H9 (cell line): Measurements from ENCODE around the gene RSU1. TPM values are rescaled to one million over a fixed set of nuclear protein-coding genes. Genes with fewer than 3 reads are reported as not detected.

Source experiments
- DNase-seq: peaks from one replicate; pipeline ENCODE4 v3.0.0-alpha.2; 2017
- H2AFZ ChIP-seq: one replicate; pipeline ENCODE4 v1.6.1; 2013; ENCODE audit warnings: mild to moderate bottlenecking, low read length, control low read depth, moderate library complexity
- H2AK5ac ChIP-seq: 2 replicates; pipeline ENCODE4 v1.6.1; 2013; ENCODE audit warnings: low read length, control low read depth, mixed read lengths; ENCODE audit not compliant: insufficient read length
- H2BK120ac ChIP-seq: one replicate; pipeline ENCODE4 v1.6.1; 2013; ENCODE audit warnings: low read depth, mild to moderate bottlenecking, low read length, control low read depth, inconsistent platforms; ENCODE audit not compliant: poor library complexity, severe bottlenecking
- H2BK12ac ChIP-seq: 2 replicates; pipeline ENCODE4 v1.6.1; 2013; ENCODE audit warnings: low read length, control low read depth, mixed read lengths, low read depth; ENCODE audit not compliant: insufficient read length
- H2BK15ac ChIP-seq: 2 replicates; pipeline ENCODE4 v1.6.1; 2013; ENCODE audit warnings: low read depth, low read length, control low read depth
- H2BK20ac ChIP-seq: one replicate; pipeline ENCODE4 v1.6.1; 2013; ENCODE audit warnings: low read depth, mild to moderate bottlenecking, low read length, control low read depth, inconsistent platforms; ENCODE audit not compliant: poor library complexity, severe bottlenecking
- H2BK5ac ChIP-seq: 2 replicates; pipeline ENCODE4 v1.6.1; 2013; ENCODE audit warnings: low read length, control low read depth, mixed read lengths; ENCODE audit not compliant: insufficient read length
- H3K14ac ChIP-seq: 2 replicates; pipeline ENCODE4 v1.6.1; 2013; ENCODE audit warnings: low read length, control low read depth; ENCODE audit not compliant: insufficient read depth
- H3K18ac ChIP-seq: 2 replicates; pipeline ENCODE4 v1.6.1; 2013; ENCODE audit warnings: low read depth, mild to moderate bottlenecking, mixed read lengths, low read length, control low read depth; ENCODE audit not compliant: insufficient read length
- H3K23ac ChIP-seq: 2 replicates; pipeline ENCODE4 v1.6.1; 2013; ENCODE audit warnings: low read length, control low read depth, mixed read lengths, low read depth; ENCODE audit not compliant: insufficient read length
- H3K23me2 ChIP-seq: 2 replicates; pipeline ENCODE4 v1.6.1; 2013; ENCODE audit warnings: low read depth, mild to moderate bottlenecking, mixed read lengths, low read length, control low read depth; ENCODE audit not compliant: insufficient read length, poor library complexity, severe bottlenecking
- H3K27ac ChIP-seq: 2 replicates; pipeline ENCODE4 v1.5.1; 2013; ENCODE audit warnings: low read length, control low read depth, mixed read lengths, low read depth; ENCODE audit not compliant: insufficient read length
- H3K27me3 ChIP-seq: 2 replicates; pipeline ENCODE4 v1.6.1; 2013; ENCODE audit warnings: low read length, control low read depth, inconsistent platforms; ENCODE audit not compliant: insufficient read depth
- H3K4ac ChIP-seq: 2 replicates; pipeline ENCODE4 v1.6.1; 2013; ENCODE audit warnings: low read depth, mild to moderate bottlenecking, control low read depth, inconsistent platforms, low read length, moderate library complexity
- H3K4me1 ChIP-seq: 2 replicates; pipeline ENCODE4 v1.6.1; 2013; ENCODE audit warnings: low read length, control low read depth, inconsistent platforms; ENCODE audit not compliant: insufficient read depth
- H3K4me2 ChIP-seq: 2 replicates; pipeline ENCODE4 v1.6.1; 2013; ENCODE audit warnings: low read length, control low read depth, mixed read lengths; ENCODE audit not compliant: insufficient read length, insufficient read depth
- H3K56ac ChIP-seq: 2 replicates; pipeline ENCODE4 v1.6.1; 2013; ENCODE audit warnings: low read depth, mild to moderate bottlenecking, mixed read lengths, low read length, control low read depth; ENCODE audit not compliant: insufficient read length
- H3K79me1 ChIP-seq: 2 replicates; pipeline ENCODE4 v1.6.1; 2013; ENCODE audit warnings: low read depth, mild to moderate bottlenecking, moderate library complexity, low read length, control low read depth, inconsistent platforms; ENCODE audit not compliant: insufficient read depth, poor library complexity, severe bottlenecking
- H3K79me2 ChIP-seq: 2 replicates; pipeline ENCODE4 v1.6.1; 2013; ENCODE audit warnings: low read length, control low read depth, inconsistent platforms; ENCODE audit not compliant: insufficient read depth
- H3K9ac ChIP-seq: 2 replicates; pipeline ENCODE4 v1.6.1; 2013; ENCODE audit warnings: low read length, control low read depth, mixed read lengths; ENCODE audit not compliant: insufficient read length; ENCODE audit errors: extremely low read depth
- H3K9me3 ChIP-seq: one replicate; pipeline ENCODE4 v1.6.1; 2013; ENCODE audit warnings: low read depth, low read length, inconsistent platforms; ENCODE audit not compliant: control insufficient read depth
- H3T11ph ChIP-seq: one replicate; pipeline ENCODE4 v1.6.1; 2013; ENCODE audit warnings: mild to moderate bottlenecking, low read length, control low read depth, inconsistent platforms
- H4K20me1 ChIP-seq: one replicate; pipeline ENCODE4 v1.6.1; 2013; ENCODE audit not compliant: control insufficient read depth, insufficient read length, insufficient read depth
- H4K5ac ChIP-seq: 2 replicates; pipeline ENCODE4 v1.6.1; 2013; ENCODE audit warnings: low read depth, mild to moderate bottlenecking, mixed read lengths, low read length, control low read depth; ENCODE audit not compliant: insufficient read length
- H4K8ac ChIP-seq: replicated peaks from 2 replicates; pipeline ENCODE4 v1.6.1; 2013; ENCODE audit warnings: low read length, control low read depth, mixed read lengths, low read depth; ENCODE audit not compliant: insufficient read length
- H4K91ac ChIP-seq: 2 replicates; pipeline ENCODE4 v1.6.1; 2013; ENCODE audit warnings: low read depth, mild to moderate bottlenecking, moderate library complexity, mixed read lengths, low read length, control low read depth; ENCODE audit not compliant: insufficient read length
- H3K27ac Mint-ChIP-seq, 3 experiments: 2 replicates in 2 of 3; 3 replicates in 1 of 3; pipeline ENCODE4 v1.8.0; 2020 to 2021; ENCODE audit warnings: mixed read lengths in 3 of 3, mild to moderate bottlenecking in 1 of 3, moderate library complexity in 1 of 3
- H3K27me3 Mint-ChIP-seq: 2 replicates; pipeline ENCODE4 v1.8.0; 2021; ENCODE audit warnings: low read depth, mild to moderate bottlenecking, moderate library complexity, mixed read lengths
- H3K36me3 Mint-ChIP-seq, 3 experiments: 2 replicates in 2 of 3; 3 replicates in 1 of 3; pipeline ENCODE4 v1.8.0; 2020 to 2021; ENCODE audit warnings: low read depth in 3 of 3, mixed read lengths in 3 of 3; ENCODE audit not compliant: insufficient read depth in 1 of 3
- H3K4me1 Mint-ChIP-seq, 2 experiments: 2 replicates each; pipeline ENCODE4 v1.8.0; 2020; ENCODE audit warnings: mixed read lengths in 2 of 2
- H3K4me3 Mint-ChIP-seq, 2 experiments: 2 replicates in 1 of 2; 3 replicates in 1 of 2; pipeline ENCODE4 v1.8.0; 2020 to 2021; ENCODE audit warnings: mild to moderate bottlenecking in 2 of 2, mixed read lengths in 2 of 2, moderate library complexity in 1 of 2
- H3K9me3 Mint-ChIP-seq, 2 experiments: 2 replicates in 1 of 2; 3 replicates in 1 of 2; pipeline ENCODE4 v1.8.0; 2020; ENCODE audit warnings: mild to moderate bottlenecking in 2 of 2, mixed read lengths in 2 of 2, moderate library complexity in 1 of 2
- WGBS: extraction: QIAGEN DNeasy Blood & Tissue Kit; methylation state at CpG from one replicate; pipeline ENCODE4 v1.1.7; 2013; ENCODE audit warnings: missing lambda C conversion rate, low lambda C conversion rate, mixed read lengths; ENCODE audit not compliant: insufficient read length; ENCODE audit errors: extremely low coverage; 5-methylcytosine and 5-hydroxymethylcytosine counted together
- total RNA-seq: library from RNA; stranded (reverse); gene quantifications from 2 replicates; pipeline ENCODE4 v1.2.1, GENCODE V29; 2021
- TF ChIP-seq, protein P1 (sequence below): fragments of 200-600 bp; sonication (generic); conservative IDR thresholded peaks from 3 replicates; pipeline ENCODE4 v1.8.0; 2021; ENCODE audit warnings: antibody characterized with exemption, mild to moderate bottlenecking

The RSU1 gene
- total RNA-seq, 1 experiment from 2014 or later: 59.4 TPM

DNA sequence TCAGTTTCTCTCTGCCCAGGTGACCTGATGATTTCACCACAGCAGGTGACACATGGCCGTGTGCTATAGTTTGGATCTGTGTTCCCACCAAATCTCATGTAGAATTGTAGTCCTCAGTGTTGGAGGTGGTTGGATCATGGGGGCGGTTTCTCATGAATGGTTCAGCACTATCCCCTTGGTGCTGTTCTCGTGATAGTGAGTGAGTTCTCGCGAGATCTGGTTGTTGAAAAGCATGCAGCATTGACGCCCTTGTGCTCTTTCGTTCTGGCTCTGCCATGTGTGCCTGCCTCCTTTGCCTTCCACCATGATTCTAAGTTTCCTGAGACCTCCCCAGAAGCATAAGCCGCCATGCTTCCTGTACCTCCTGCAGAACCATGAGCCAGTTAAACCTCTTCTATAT lies 210.3 kb downstream of the RSU1 start:
- Histone ChIP-seq H4K20me1 (no peaks in the 10 kb centered on the region), H4K8ac (no peak overlapping the region), H3K79me2 (no peaks in the 10 kb centered on the region), H3K4ac (no peak overlapping the region), H3K4me2 (no peak overlapping the region), H2BK120ac (no peak overlapping the region), H2AFZ (no peak overlapping the region), H2AK5ac (no peak overlapping the region), H3K4me1 (no peaks in the 10 kb centered on the region), H2BK12ac (no peak overlapping the region), H2BK15ac (no peak overlapping the region), H3K14ac (no peak overlapping the region), H2BK5ac (no peak overlapping the region), H3K9me3 (no peaks in the 10 kb centered on the region), H4K91ac (no peak overlapping the region), H3K18ac (no peak overlapping the region), H3K27me3 (no peaks in the 10 kb centered on the region), H2BK20ac (no peak overlapping the region), H4K5ac (no peak overlapping the region), H3K56ac (no peak overlapping the region), H3K79me1 (no peaks in the 10 kb centered on the region), H3K9ac (no peak overlapping the region), H3K23me2 (no peaks in the 10 kb centered on the region), H3K23ac (no peak overlapping the region), H3K27ac (no peak overlapping the region), H3T11ph (no peak overlapping the region)
- no peak overlapping the region for H3K4me3 Mint-ChIP-seq
- H3K9me3 Mint-ChIP-seq: no peaks in the 10 kb centered on the region
- H3K36me3 Mint-ChIP-seq: no peaks in the 10 kb centered on the region
- DNase-seq: no peak
- TF ChIP-seq, protein P1, sequence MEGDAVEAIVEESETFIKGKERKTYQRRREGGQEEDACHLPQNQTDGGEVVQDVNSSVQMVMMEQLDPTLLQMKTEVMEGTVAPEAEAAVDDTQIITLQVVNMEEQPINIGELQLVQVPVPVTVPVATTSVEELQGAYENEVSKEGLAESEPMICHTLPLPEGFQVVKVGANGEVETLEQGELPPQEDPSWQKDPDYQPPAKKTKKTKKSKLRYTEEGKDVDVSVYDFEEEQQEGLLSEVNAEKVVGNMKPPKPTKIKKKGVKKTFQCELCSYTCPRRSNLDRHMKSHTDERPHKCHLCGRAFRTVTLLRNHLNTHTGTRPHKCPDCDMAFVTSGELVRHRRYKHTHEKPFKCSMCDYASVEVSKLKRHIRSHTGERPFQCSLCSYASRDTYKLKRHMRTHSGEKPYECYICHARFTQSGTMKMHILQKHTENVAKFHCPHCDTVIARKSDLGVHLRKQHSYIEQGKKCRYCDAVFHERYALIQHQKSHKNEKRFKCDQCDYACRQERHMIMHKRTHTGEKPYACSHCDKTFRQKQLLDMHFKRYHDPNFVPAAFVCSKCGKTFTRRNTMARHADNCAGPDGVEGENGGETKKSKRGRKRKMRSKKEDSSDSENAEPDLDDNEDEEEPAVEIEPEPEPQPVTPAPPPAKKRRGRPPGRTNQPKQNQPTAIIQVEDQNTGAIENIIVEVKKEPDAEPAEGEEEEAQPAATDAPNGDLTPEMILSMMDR: no peak
- no CpG with 5 or more reads among the region's 8 CpGs for WGBS
- H3K27ac Mint-ChIP-seq: no peak overlapping the region
- no peaks in the 10 kb centered on the region for H3K27me3 Mint-ChIP-seq
- peaks cover 0 to 2% of the 10 kb centered on the region in 2 experiments; a peak in 1 of 4 replicates for H3K4me1 Mint-ChIP-seq
